Heart left ventricle (tissue), 16 donors: ENCODE measurements around the gene STIM1. TPM values are rescaled to one million over a fixed set of nuclear protein-coding genes. Genes with fewer than 3 reads are reported as not detected.

Experiments
- ATAC-seq, 4 donors: fragments of 200-7000 bp; cut with Tn5 transposase; one replicate each; pipeline ENCODE4 v1.9.1; 2020 to 2022; ENCODE audit warnings: moderate library complexity in 4 of 4, mild to moderate bottlenecking in 3 of 4, moderate number of reproducible peaks in 1 of 4
- DNase-seq, 5 donors: peaks; one replicate each; pipeline ENCODE4 v3.0.0-alpha.2; 2020
- H3K27ac ChIP-seq, 12 donors: fragments of 200-600 bp; sonication (generic) in 4 of 12; one replicate each; pipeline versions ENCODE4 v1.5.0 to v1.8.0; 2016 to 2022; ENCODE audit warnings: mild to moderate bottlenecking in 2 of 12
- H3K27me3 ChIP-seq, 9 donors: fragments of 200-600 bp; sonication (generic) in 2 of 9; one replicate each; pipeline versions ENCODE4 v1.5.1 to v1.8.0; 2016 to 2022; ENCODE audit warnings: mild to moderate bottlenecking in 3 of 9
- H3K36me3 ChIP-seq, 9 donors: fragments of 200-600 bp; sonication (generic) in 2 of 9; one replicate each; pipeline versions ENCODE4 v1.5.0 to v1.8.0; 2018 to 2022; ENCODE audit warnings: mild to moderate bottlenecking in 2 of 9
- H3K4me1 ChIP-seq, 12 donors: fragments of 200-600 bp; sonication (generic) in 4 of 12; one replicate each; pipeline versions ENCODE4 v1.5.0 to v1.8.0; 2016 to 2022; ENCODE audit warnings: mild to moderate bottlenecking in 3 of 12
- H3K4me3 ChIP-seq, 12 donors: fragments of 200-600 bp; sonication (generic) in 4 of 12; one replicate each; pipeline versions ENCODE4 v1.5.0 to v1.8.0; 2017 to 2022; ENCODE audit warnings: mild to moderate bottlenecking in 9 of 12, moderate library complexity in 4 of 12
- H3K9me3 ChIP-seq, 12 donors: fragments of 200-600 bp; sonication (generic) in 4 of 12; one replicate each; pipeline versions ENCODE4 v1.5.0 to v1.8.0; 2016 to 2022; ENCODE audit warnings: mild to moderate bottlenecking in 1 of 12
- CTCF ChIP-seq, 12 donors: fragments of 200-600 bp; sonication (generic) in 4 of 12; IDR thresholded peaks; one replicate each; pipeline versions ENCODE4 v1.5.0 to v1.8.0; 2018 to 2022; ENCODE audit warnings: antibody characterized with exemption in 12 of 12, mild to moderate bottlenecking in 5 of 12
- POLR2A ChIP-seq, 2 donors: fragments of 450-650 bp; IDR thresholded peaks; one replicate each; pipeline ENCODE4 v1.6.1; 2017; ENCODE audit warnings: antibody characterized with exemption in 2 of 2, mild to moderate bottlenecking in 2 of 2, moderate library complexity in 2 of 2
- WGBS, 4 donors: extraction: QIAGEN DNeasy Blood & Tissue Kit in 2 of 4; methylation state at CpG; one replicate each; pipeline versions ENCODE4 v1.1.5 to v1.1.7; 2013 to 2018; 5-methylcytosine and 5-hydroxymethylcytosine counted together
- intact Hi-C, 10 donors: fragments of 100-400 bp; cut with DNase I; formaldehyde crosslinking; loops; one replicate each; pipeline versions ENCODE4 v1.11.1 to v1.14.2; 2022
- polyA plus RNA-seq, 2 donors: library from polyadenylated mRNA; stranded (reverse); fragments of 200-250 nt; gene quantifications; one replicate each; pipeline ENCODE4 v1.2.3, GENCODE V29; 2013
- total RNA-seq, 9 donors: library from RNA; depleted of rRNA in 2 of 9; stranded (reverse); fragments of >200 nt in 2 of 9; fragmentation: NEBNext Ultra II Directional in 3 of 9; extraction: Animal tissue kit (Norgen Biotek cat#: 25700) in 3 of 9; gene quantifications; one replicate each; pipeline versions ENCODE4 v1.1.0 to v1.2.4, GENCODE V29; 2016 to 2023
- donor health status: ischemic (EF 13 %, LVEDD 7.1; RV severe dilation, severe dysfunction).
- donor health status: healthy with polysubstance abuse.
- donor health status: DM: no; HTN: yes; CAD: no.
- donor health status: DM: no; HTN: no; CAD: no.
- donor health status: ischemic (EF 25% LVEDD 6.9; RV normal size, moderate dysfunction).
- donor health status: ischemic (EF 25% LVEDD 5.7; RV mildly dilated, moderate dysfunction).
- donor health status: healthy.
- donor health status: DM: yes; HTN: yes; CAD: no.
- donor health status: ischemic (EF 35%, LVEDD 5.7; RV mildly dilated, moderate dysfunction).
- donor health status: nonischemic (EF 11% LVEDD 7.7; RV severe dilation, severe dysfunction).
- donor health status: DM: yes; HTN: yes; CAD: no.
- donor health status: PGD.
- donor health status: ischemic (EF 29% LVEDD 5.4; RV normal size, mild dysfunction).
- donor health status: nonischemic (EF 23%, LVEDD 6.1; RV moderate dilation, normal function).

Gene STIM1
- total and polyA plus RNA-seq, 11 donors = 13.2 to 42.9 (median 28.9) TPM

GRCh38 chr11:4111834-4112233 lies 256.4 kb downstream of the STIM1 start:
- Histone ChIP-seq H3K4me3 (no peak overlapping the region), H3K27me3 (no peaks in the 10 kb centered on the region), H3K4me1 (no peaks in the 10 kb centered on the region), H3K36me3 (peaks cover 0 to 97% (median 77%) of the 10 kb centered on the region in 9 donors), H3K9me3 (no peaks in the 10 kb centered on the region), H3K27ac (no peak overlapping the region)
- WGBS, 4 donors = 77 to 78% (median 77%) methylated on average over 5 of the region's 5 CpGs
- TF ChIP-seq CTCF (IDR thresholded peaks at IDR 0.05) = no peak
- TF ChIP-seq POLR2A (IDR thresholded peaks at IDR 0.05) = no peak
- no peak for ATAC-seq
- intact Hi-C loops = no loop called here
- no peak for DNase-seq

GRCh38 chr11:4115128-4115527 lies 259.7 kb downstream of the STIM1 start:
- WGBS, 4 donors = 83 to 91% (median 85%) methylated on average over 2 of the region's 2 CpGs
- Histone ChIP-seq H3K36me3 (peaks cover 0 to 94% (median 73%) of the 10 kb centered on the region in 9 donors), H3K27me3 (no peaks in the 10 kb centered on the region), H3K4me3 (no peak overlapping the region), H3K9me3 (no peaks in the 10 kb centered on the region), H3K27ac (no peak overlapping the region), H3K4me1 (no peaks in the 10 kb centered on the region)
- no peak for TF ChIP-seq CTCF (IDR thresholded peaks at IDR 0.05)
- no peak for TF ChIP-seq POLR2A (IDR thresholded peaks at IDR 0.05)
- ATAC-seq = no peak
- no peak for DNase-seq
- intact Hi-C loops = no loop called here

- no peak for TF ChIP-seq CTCF (IDR thresholded peaks at IDR 0.05)
- no peak for TF ChIP-seq POLR2A (IDR thresholded peaks at IDR 0.05)
- H3K27me3 ChIP-seq = no peaks in the 10 kb centered on the region
- ATAC-seq = no peak
- peaks cover 0 to 94% (median 73%) of the 10 kb centered on the region in 9 donors for H3K36me3 ChIP-seq
- 77 to 88% (median 83%) methylated on average over 3 of the region's 3 CpGs for WGBS, 4 donors
- H3K4me3 ChIP-seq = no peak overlapping the region
- H3K9me3 ChIP-seq = no peaks in the 10 kb centered on the region
- intact Hi-C loops = no loop called here
- no peak for DNase-seq
- H3K27ac ChIP-seq = no peak overlapping the region
- no peaks in the 10 kb centered on the region for H3K4me1 ChIP-seq
These were observed 262.6 kb downstream of the STIM1 start for GRCh38 chr11:4118107-4118506.

DNA sequence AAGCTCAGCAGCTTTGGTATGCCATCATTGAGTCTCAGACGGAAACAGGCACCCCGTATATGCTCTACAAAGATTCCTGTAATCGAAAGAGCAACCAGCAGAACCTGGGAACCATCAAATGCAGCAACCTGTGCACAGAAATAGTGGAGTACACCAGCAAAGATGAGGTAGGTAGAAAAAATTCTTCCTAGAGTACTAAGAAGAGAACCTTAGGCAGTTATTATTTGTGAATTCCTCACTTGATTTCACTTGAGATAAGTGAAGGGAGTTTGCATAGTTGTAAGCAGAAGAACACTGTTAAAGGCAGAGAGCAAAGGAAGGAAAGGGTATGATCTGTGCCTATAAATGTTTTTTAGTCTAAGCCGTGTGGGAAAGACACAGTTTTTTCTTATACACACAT lies 267.8 kb downstream of the STIM1 start:
- Histone ChIP-seq H3K36me3 (peaks cover 0 to 100% (median 93%) of the 10 kb centered on the region in 9 donors), H3K4me1 (no peaks in the 10 kb centered on the region), H3K9me3 (no peaks in the 10 kb centered on the region), H3K27me3 (no peaks in the 10 kb centered on the region), H3K4me3 (no peak overlapping the region), H3K27ac (no peak overlapping the region)
- 89 to 98% (median 95%) methylated on average over 4 of the region's 4 CpGs for WGBS, 4 donors
- no peak for ATAC-seq
- TF ChIP-seq POLR2A (IDR thresholded peaks at IDR 0.05) = no peak
- no peak for DNase-seq
- intact Hi-C loops = no loop called here

DNA sequence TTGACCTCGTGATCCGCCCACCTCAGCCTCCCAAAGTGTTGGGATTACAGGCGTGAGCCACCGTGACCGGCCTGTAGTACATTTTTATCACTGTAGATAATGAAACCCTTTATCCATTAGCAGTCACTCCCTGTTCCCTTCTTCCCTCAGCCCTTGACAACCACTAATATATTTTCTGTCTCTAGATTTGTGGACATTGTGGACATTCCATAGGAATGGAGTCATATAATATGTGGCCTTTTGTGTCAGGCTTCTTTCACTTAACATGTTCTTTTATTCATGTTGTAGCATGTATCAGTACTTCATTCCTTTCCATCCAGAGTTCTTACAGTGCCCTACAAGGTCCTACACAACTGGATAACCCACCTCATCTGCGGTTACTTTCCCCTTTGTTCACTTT lies 269.7 kb downstream of the STIM1 start:
- H3K9me3 ChIP-seq = no peaks in the 10 kb centered on the region
- no peaks in the 10 kb centered on the region for H3K4me1 ChIP-seq
- H3K4me3 ChIP-seq = no peak overlapping the region
- intact Hi-C loops = no loop called here
- DNase-seq = no peak
- ATAC-seq = no peak
- peaks cover 0 to 100% (median 94%) of the 10 kb centered on the region in 9 donors for H3K36me3 ChIP-seq
- H3K27me3 ChIP-seq = no peaks in the 10 kb centered on the region
- WGBS, 4 donors = 77 to 85% (median 80%) methylated on average over 6 of the region's 6 CpGs
- H3K27ac ChIP-seq = no peak overlapping the region
- TF ChIP-seq CTCF (IDR thresholded peaks at IDR 0.05) = no peak
- TF ChIP-seq POLR2A (IDR thresholded peaks at IDR 0.05) = no peak
